GM18907 (cell line): ENCODE data around the gene GC.
"Not testable (repeated sequence)": the region's sequence is repeated elsewhere in the genome, so short reads cannot be mapped to it uniquely, and the experiment has no call there.

Source experiments
- ATAC-seq: cut with Tn5 transposase; IDR thresholded peaks from one replicate; pipeline ENCODE4 v1.9.1; 2021; ENCODE audit warnings: mild to moderate bottlenecking, moderate library complexity; ENCODE audit not compliant: unreplicated experiment

GC gene

GRCh38 chr4:71783972-71784371 is at the start of gene GC:
Gene GC, minus strand, starts transcription at chr4:71784079. Its CDS starts 61 bp downstream, at chr4:71784018.
- no peak for ATAC-seq

GRCh38 chr4:71833232-71833900 is 49.5 kb upstream of the GC start:
- ATAC-seq, result no peak

GRCh38 chr4:71832049-71832448 is 48.2 kb upstream of the GC start:
- no peak for ATAC-seq

- peak; percentile 85 for ATAC-seq
These were observed 46.8 kb upstream of the GC start for GRCh38 chr4:71830497-71831190.

GRCh38 chr4:71828470-71828869 is 44.6 kb upstream of the GC start:
- no peak for ATAC-seq

- no peak for ATAC-seq
These were observed 43.9 kb upstream of the GC start for GRCh38 chr4:71827826-71828225.

- ATAC-seq, result no peak
These were observed 32.9 kb upstream of the GC start for GRCh38 chr4:71816676-71817303.

GRCh38 chr4:71814433-71814832 is 30.6 kb upstream of the GC start:
- ATAC-seq, result no peak

- ATAC-seq, result not testable (repeated sequence)
These were observed 25.9 kb upstream of the GC start for GRCh38 chr4:71809805-71810204.

- ATAC-seq, result no peak
These were observed 23.6 kb upstream of the GC start for GRCh38 chr4:71807469-71807868.

GRCh38 chr4:71805230-71805629 is 21.4 kb upstream of the GC start:
- ATAC-seq, result not testable (repeated sequence)

- not testable (repeated sequence) for ATAC-seq
These were observed 20.3 kb upstream of the GC start for GRCh38 chr4:71804017-71804697.

- ATAC-seq, result no peak
These were observed 2.1 kb upstream of the GC start for GRCh38 chr4:71785959-71786358.

- ATAC-seq, result no peak
These were observed 804 bp upstream of the GC start for GRCh38 chr4:71784569-71785197.

- no peak for ATAC-seq
These were observed 6.0 kb downstream of the GC start for GRCh38 chr4:71777891-71778290.

GRCh38 chr4:71775449-71775848 is 8.4 kb downstream of the GC start:
- ATAC-seq, result no peak

GRCh38 chr4:71774136-71774535 is 9.7 kb downstream of the GC start:
- ATAC-seq, result no peak

GRCh38 chr4:71773004-71773403 is 10.9 kb downstream of the GC start:
- no peak for ATAC-seq

GRCh38 chr4:71772592-71772991 is 11.3 kb downstream of the GC start:
- no peak for ATAC-seq

GRCh38 chr4:71771613-71772012 is 12.3 kb downstream of the GC start:
- ATAC-seq, result no peak

GRCh38 chr4:71769434-71769833 is 14.4 kb downstream of the GC start:
- ATAC-seq, result no peak
